A549 (cell line): ENCODE results near the gene PDGFD.

Source experiments
- CHD4 ChIP-seq: fragments of 200-600 bp; sonication (generic); IDR thresholded peaks from 2 replicates; pipeline ENCODE4 v1.6.1; 2016; ENCODE audit warnings: antibody characterized with exemption, mild to moderate bottlenecking, borderline replicate concordance
- CTCF ChIP-seq: fragments of >200 bp; sonication (Bioruptor Twin); formaldehyde crosslinking; IDR thresholded peaks from 3 replicates; pipeline ENCODE4 v1.5.1; 2016
- EP300 ChIP-seq, 2 experiments: fragments of >200 bp; sonication (Bioruptor Twin); formaldehyde crosslinking; IDR thresholded peaks; 2 replicates in 1 of 2; 3 replicates in 1 of 2; pipeline ENCODE4 v1.6.1; 2016 to 2017
- HOXA7 ChIP-seq: fragments of 250-450 bp; sonication (Bioruptor Pico); IDR thresholded peaks from 2 replicates; pipeline ENCODE4 v1.5.0; 2020; ENCODE audit warnings: mild to moderate bottlenecking, moderate library complexity
- KDM5A ChIP-seq: fragments of 200-600 bp; sonication (generic); IDR thresholded peaks from 2 replicates; pipeline ENCODE4 v1.6.1; 2016; ENCODE audit warnings: antibody characterized with exemption, mild to moderate bottlenecking
- MAX ChIP-seq: IDR thresholded peaks from 2 replicates; pipeline ENCODE4 v1.6.1; 2012
- MYC ChIP-seq: IDR thresholded peaks from 2 replicates; pipeline ENCODE4 v1.6.1; 2012; ENCODE audit warnings: mild to moderate bottlenecking, inconsistent platforms, low read length, improper control_type of control experiment, borderline replicate concordance
- PHF8 ChIP-seq: fragments of 200-600 bp; sonication (generic); IDR thresholded peaks from 2 replicates; pipeline ENCODE4 v1.6.1; 2016; ENCODE audit warnings: low read depth, mild to moderate bottlenecking, antibody characterized with exemption, moderate library complexity, borderline replicate concordance
- POLR2A ChIP-seq: IDR thresholded peaks from 2 replicates; pipeline ENCODE4 v1.6.1; 2012; ENCODE audit warnings: mild to moderate bottlenecking, low read length
- ZC3H11A ChIP-seq: fragments of 450-650 bp; IDR thresholded peaks from 2 replicates; pipeline ENCODE4 v1.6.1; 2014; ENCODE audit warnings: antibody characterized with exemption, mild to moderate bottlenecking
- TF ChIP-seq, protein P1 (sequence below): fragments of 200-600 bp; sonication (generic); IDR thresholded peaks from 2 replicates; pipeline ENCODE4 v1.6.1; 2016; ENCODE audit warnings: antibody characterized with exemption, mild to moderate bottlenecking, moderate library complexity
- TF ChIP-seq, protein P2 (sequence below): IDR thresholded peaks from 2 replicates; pipeline ENCODE4 v1.6.1; 2012
- TF ChIP-seq, protein P3 (sequence below): fragments of >200 bp; sonication (Bioruptor Twin); formaldehyde crosslinking; IDR thresholded peaks from 3 replicates; pipeline ENCODE4 v1.6.1; 2016

DNA sequence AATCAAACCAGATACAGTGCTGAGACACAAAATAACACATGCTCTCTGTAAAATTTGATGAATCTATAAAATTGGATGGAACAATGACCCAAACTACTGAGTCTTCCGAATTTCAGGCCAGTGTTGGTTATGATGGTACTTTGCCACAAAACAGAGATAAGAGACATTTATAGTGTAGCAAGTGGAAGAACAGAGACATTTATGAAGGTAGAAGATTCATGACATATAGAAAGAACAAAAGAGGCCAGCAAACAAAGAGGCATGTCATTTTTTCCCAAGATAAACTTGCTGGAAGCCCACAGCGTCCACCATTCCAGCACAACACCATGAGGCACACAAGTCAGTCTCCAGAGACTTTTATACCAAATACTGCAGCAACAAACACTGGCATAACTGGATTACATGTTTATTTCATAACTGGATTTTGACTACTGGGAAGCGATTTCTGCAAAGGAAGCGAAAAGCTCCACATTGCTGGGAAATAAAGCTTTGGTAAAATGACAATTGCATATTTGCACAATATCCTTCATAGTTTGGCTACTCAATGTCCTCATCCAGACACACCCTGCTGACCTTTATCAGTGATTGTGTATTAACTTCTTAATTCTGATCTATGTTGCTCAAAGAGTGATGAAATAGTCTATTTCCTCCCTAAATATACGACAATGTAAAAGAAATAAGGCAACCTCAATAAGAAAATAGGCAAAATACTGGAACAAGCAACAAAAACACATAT is 110.0 kb downstream of the PDGFD start:
- TF ChIP-seq KDM5A (no peak), ZC3H11A (no peak), MYC (no peak), CTCF (no peak), PHF8 (no peak), EP300 (IDR thresholded peaks at IDR 0.05) (no peak), CHD4 (no peak), POLR2A (no peak), MAX (no peak), HOXA7 (CRISPR knock-in tag) (no peak)
- TF ChIP-seq, protein P1, sequence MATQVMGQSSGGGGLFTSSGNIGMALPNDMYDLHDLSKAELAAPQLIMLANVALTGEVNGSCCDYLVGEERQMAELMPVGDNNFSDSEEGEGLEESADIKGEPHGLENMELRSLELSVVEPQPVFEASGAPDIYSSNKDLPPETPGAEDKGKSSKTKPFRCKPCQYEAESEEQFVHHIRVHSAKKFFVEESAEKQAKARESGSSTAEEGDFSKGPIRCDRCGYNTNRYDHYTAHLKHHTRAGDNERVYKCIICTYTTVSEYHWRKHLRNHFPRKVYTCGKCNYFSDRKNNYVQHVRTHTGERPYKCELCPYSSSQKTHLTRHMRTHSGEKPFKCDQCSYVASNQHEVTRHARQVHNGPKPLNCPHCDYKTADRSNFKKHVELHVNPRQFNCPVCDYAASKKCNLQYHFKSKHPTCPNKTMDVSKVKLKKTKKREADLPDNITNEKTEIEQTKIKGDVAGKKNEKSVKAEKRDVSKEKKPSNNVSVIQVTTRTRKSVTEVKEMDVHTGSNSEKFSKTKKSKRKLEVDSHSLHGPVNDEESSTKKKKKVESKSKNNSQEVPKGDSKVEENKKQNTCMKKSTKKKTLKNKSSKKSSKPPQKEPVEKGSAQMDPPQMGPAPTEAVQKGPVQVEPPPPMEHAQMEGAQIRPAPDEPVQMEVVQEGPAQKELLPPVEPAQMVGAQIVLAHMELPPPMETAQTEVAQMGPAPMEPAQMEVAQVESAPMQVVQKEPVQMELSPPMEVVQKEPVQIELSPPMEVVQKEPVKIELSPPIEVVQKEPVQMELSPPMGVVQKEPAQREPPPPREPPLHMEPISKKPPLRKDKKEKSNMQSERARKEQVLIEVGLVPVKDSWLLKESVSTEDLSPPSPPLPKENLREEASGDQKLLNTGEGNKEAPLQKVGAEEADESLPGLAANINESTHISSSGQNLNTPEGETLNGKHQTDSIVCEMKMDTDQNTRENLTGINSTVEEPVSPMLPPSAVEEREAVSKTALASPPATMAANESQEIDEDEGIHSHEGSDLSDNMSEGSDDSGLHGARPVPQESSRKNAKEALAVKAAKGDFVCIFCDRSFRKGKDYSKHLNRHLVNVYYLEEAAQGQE = no peak
- TF ChIP-seq, protein P2, sequence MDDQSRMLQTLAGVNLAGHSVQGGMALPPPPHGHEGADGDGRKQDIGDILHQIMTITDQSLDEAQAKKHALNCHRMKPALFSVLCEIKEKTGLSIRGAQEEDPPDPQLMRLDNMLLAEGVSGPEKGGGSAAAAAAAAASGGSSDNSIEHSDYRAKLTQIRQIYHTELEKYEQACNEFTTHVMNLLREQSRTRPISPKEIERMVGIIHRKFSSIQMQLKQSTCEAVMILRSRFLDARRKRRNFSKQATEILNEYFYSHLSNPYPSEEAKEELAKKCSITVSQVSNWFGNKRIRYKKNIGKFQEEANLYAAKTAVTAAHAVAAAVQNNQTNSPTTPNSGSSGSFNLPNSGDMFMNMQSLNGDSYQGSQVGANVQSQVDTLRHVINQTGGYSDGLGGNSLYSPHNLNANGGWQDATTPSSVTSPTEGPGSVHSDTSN = no peak
- TF ChIP-seq, protein P3, sequence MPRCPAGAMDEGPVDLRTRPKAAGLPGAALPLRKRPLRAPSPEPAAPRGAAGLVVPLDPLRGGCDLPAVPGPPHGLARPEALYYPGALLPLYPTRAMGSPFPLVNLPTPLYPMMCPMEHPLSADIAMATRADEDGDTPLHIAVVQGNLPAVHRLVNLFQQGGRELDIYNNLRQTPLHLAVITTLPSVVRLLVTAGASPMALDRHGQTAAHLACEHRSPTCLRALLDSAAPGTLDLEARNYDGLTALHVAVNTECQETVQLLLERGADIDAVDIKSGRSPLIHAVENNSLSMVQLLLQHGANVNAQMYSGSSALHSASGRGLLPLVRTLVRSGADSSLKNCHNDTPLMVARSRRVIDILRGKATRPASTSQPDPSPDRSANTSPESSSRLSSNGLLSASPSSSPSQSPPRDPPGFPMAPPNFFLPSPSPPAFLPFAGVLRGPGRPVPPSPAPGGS = no peak
